Measurements from ENCODE around the gene BTBD6.

GRCh38 chr14:105206873-105207272 lies 41.5 kb upstream of the BTBD6 start:
- TF ChIP-seq POLR2AphosphoS5 (IDR thresholded peaks at IDR 0.05) (no peak), POLR2A (IDR thresholded peaks at IDR 0.05) (no peak)
- TF ChIP-seq, protein P1, sequence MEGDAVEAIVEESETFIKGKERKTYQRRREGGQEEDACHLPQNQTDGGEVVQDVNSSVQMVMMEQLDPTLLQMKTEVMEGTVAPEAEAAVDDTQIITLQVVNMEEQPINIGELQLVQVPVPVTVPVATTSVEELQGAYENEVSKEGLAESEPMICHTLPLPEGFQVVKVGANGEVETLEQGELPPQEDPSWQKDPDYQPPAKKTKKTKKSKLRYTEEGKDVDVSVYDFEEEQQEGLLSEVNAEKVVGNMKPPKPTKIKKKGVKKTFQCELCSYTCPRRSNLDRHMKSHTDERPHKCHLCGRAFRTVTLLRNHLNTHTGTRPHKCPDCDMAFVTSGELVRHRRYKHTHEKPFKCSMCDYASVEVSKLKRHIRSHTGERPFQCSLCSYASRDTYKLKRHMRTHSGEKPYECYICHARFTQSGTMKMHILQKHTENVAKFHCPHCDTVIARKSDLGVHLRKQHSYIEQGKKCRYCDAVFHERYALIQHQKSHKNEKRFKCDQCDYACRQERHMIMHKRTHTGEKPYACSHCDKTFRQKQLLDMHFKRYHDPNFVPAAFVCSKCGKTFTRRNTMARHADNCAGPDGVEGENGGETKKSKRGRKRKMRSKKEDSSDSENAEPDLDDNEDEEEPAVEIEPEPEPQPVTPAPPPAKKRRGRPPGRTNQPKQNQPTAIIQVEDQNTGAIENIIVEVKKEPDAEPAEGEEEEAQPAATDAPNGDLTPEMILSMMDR (IDR thresholded peaks at IDR 0.05): no peak

All from prostate gland (tissue), 2 donors.